Trophoblast cell (in vitro differentiated cells and primary cell): Measurements from ENCODE around the gene EPB41.

Experiments
- DNase-seq, 2 donors: peaks; one replicate each; pipeline ENCODE4 v3.0.0-alpha.2; 2016
- H2AFZ ChIP-seq: 2 replicates; pipeline ENCODE4 v1.6.1; 2013; ENCODE audit warnings: low read length, moderate library complexity, mild to moderate bottlenecking; ENCODE audit not compliant: insufficient read depth, poor library complexity
- H2AK5ac ChIP-seq: 2 replicates; pipeline ENCODE4 v1.6.1; 2013; ENCODE audit warnings: mild to moderate bottlenecking, low read length
- H2BK120ac ChIP-seq: 2 replicates; pipeline ENCODE4 v1.6.1; 2013; ENCODE audit warnings: low read length, mild to moderate bottlenecking, moderate library complexity; ENCODE audit not compliant: insufficient read depth, poor library complexity
- H2BK12ac ChIP-seq: 2 replicates; pipeline ENCODE4 v1.6.1; 2013; ENCODE audit warnings: mild to moderate bottlenecking, low read length, moderate library complexity
- H2BK5ac ChIP-seq: 2 replicates; pipeline ENCODE4 v1.6.1; 2013; ENCODE audit warnings: low read length, low read depth, moderate library complexity, mild to moderate bottlenecking; ENCODE audit not compliant: poor library complexity
- H3K14ac ChIP-seq: 2 replicates; pipeline ENCODE4 v1.6.1; 2013; ENCODE audit warnings: mild to moderate bottlenecking, low read length
- H3K18ac ChIP-seq: 2 replicates; pipeline ENCODE4 v1.6.1; 2013; ENCODE audit warnings: mild to moderate bottlenecking, low read length
- H3K23ac ChIP-seq: 2 replicates; pipeline ENCODE4 v1.6.1; 2013; ENCODE audit warnings: low read length
- H3K27ac ChIP-seq: 2 replicates; pipeline ENCODE4 v1.5.1; 2013; ENCODE audit warnings: low read depth, mild to moderate bottlenecking, inconsistent platforms, low read length, moderate library complexity
- H3K27me3 ChIP-seq: 2 replicates; pipeline ENCODE4 v1.6.1; 2013; ENCODE audit warnings: inconsistent platforms, mild to moderate bottlenecking, low read length, moderate library complexity; ENCODE audit not compliant: insufficient read depth
- H3K36me3 ChIP-seq, 2 experiments: 1 replicate in 1 of 2; 2 replicates in 1 of 2; pipeline ENCODE4 v1.6.1; 2013; ENCODE audit warnings: low read length in 2 of 2, mild to moderate bottlenecking in 2 of 2, moderate library complexity in 1 of 2; ENCODE audit not compliant: insufficient read depth in 2 of 2, control insufficient read depth in 1 of 2
- H3K4ac ChIP-seq: 2 replicates; pipeline ENCODE4 v1.6.1; 2013; ENCODE audit warnings: low read depth, mild to moderate bottlenecking, low read length, moderate library complexity
- H3K4me1 ChIP-seq, 2 experiments: 1 replicate in 1 of 2; 2 replicates in 1 of 2; pipeline ENCODE4 v1.6.1; 2013; ENCODE audit warnings: low read length in 2 of 2, mild to moderate bottlenecking in 2 of 2, moderate library complexity in 1 of 2; ENCODE audit not compliant: insufficient read depth in 2 of 2, control insufficient read depth in 1 of 2
- H3K4me2 ChIP-seq: 2 replicates; pipeline ENCODE4 v1.6.1; 2013; ENCODE audit warnings: inconsistent platforms, mild to moderate bottlenecking, low read length, moderate library complexity
- H3K4me3 ChIP-seq: 2 replicates; pipeline ENCODE4 v1.5.1; 2013; ENCODE audit warnings: mild to moderate bottlenecking, low read depth, low read length, inconsistent platforms
- H3K79me1 ChIP-seq: one replicate; pipeline ENCODE4 v1.6.1; 2013; ENCODE audit warnings: low read length
- H3K79me2 ChIP-seq: 2 replicates; pipeline ENCODE4 v1.6.1; 2013; ENCODE audit warnings: low read length, mild to moderate bottlenecking; ENCODE audit not compliant: control insufficient read depth, insufficient read depth, poor library complexity
- H3K9ac ChIP-seq: 2 replicates; pipeline ENCODE4 v1.6.1; 2013; ENCODE audit warnings: mild to moderate bottlenecking, low read length
- H3K9me3 ChIP-seq: 2 replicates; pipeline ENCODE4 v1.6.1; 2013; ENCODE audit warnings: low read depth, mild to moderate bottlenecking, control low read depth, inconsistent platforms, low read length; ENCODE audit not compliant: insufficient read depth
- H4K12ac ChIP-seq: 2 replicates; pipeline ENCODE4 v1.6.1; 2013; ENCODE audit warnings: low read depth, mild to moderate bottlenecking, low read length, moderate library complexity
- H4K8ac ChIP-seq: 2 replicates; pipeline ENCODE4 v1.6.1; 2013; ENCODE audit warnings: low read depth, mild to moderate bottlenecking, low read length, moderate library complexity
- H4K91ac ChIP-seq: one replicate; pipeline ENCODE4 v1.6.1; 2013; ENCODE audit warnings: low read depth, mild to moderate bottlenecking, low read length, moderate library complexity
- WGBS: extraction: QIAGEN DNeasy Blood & Tissue Kit; methylation state at CpG from one replicate; pipeline ENCODE4 v1.1.7; 2013; ENCODE audit warnings: missing lambda C conversion rate; ENCODE audit not compliant: insufficient read length, insufficient coverage; ENCODE audit errors: extremely low coverage; 5-methylcytosine and 5-hydroxymethylcytosine counted together

Gene EPB41

DNA sequence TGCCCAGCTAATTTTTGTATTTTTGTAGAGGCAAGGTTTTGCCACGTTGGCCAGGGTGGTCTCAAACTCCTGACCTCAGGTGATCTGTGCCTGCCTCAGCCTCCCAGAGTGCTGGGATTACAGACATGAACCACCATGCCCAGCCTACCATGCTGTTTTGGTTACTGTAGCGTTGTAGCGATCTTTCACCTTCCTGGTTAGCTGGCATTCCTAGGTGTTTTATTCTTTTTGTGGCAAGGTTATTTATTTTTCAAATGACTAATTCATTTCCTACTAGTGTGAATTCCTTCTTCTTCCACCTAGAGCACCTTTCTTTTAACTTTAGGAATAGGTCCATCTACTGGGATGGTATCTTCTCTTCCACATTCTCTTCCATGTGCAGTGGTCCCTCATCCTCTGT is 180.1 kb downstream of the EPB41 start:
- Histone ChIP-seq H3K23ac (no peak overlapping the region), H3K4me2 (no peak overlapping the region), H3K27me3 (no peaks in the 10 kb centered on the region), H2BK120ac (no peak overlapping the region), H2AK5ac (no peak overlapping the region), H3K9me3 (no peaks in the 10 kb centered on the region), H3K4me1 (no peaks in the 10 kb centered on the region), H2AFZ (no peak overlapping the region), H3K14ac (no peak overlapping the region), H4K12ac (no peak overlapping the region), H3K36me3 (no peaks in the 10 kb centered on the region), H2BK5ac (no peak overlapping the region), H3K18ac (no peak overlapping the region), H3K79me2 (no peaks in the 10 kb centered on the region), H3K27ac (no peak overlapping the region), H4K8ac (no peak overlapping the region), H3K9ac (no peak overlapping the region), H3K4me3 (no peak overlapping the region), H3K4ac (no peak overlapping the region), H2BK12ac (no peak overlapping the region), H3K79me1 (no peaks in the 10 kb centered on the region), H4K91ac (no peak overlapping the region)
- no CpG with 5 or more reads among the region's 3 CpGs for WGBS
- DNase-seq, result no peak

DNA sequence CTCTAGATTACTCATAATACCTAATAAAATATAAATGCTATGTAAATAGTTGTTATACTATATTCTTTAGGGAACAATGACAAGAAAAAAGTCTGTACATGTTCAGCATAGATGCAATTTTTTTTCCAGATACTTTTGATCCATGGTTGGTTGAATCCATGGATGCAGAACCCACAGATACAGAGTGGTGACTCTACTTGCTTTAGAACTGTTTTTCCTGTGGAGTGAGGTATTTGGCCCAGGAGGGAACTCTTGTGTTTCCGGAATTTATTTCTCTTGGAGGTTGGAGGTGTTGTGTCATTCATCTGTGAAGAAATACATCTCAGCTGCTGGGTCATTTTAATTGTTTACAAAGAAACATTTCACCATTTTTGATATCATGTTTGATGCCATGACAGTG is 180.6 kb downstream of the EPB41 start:
- H3K36me3 ChIP-seq, result no peaks in the 10 kb centered on the region
- H3K4ac ChIP-seq, result no peak overlapping the region
- H3K27ac ChIP-seq, result no peak overlapping the region
- H4K12ac ChIP-seq, result no peak overlapping the region
- no peak overlapping the region for H2AK5ac ChIP-seq
- no peak overlapping the region for H2AFZ ChIP-seq
- no peak overlapping the region for H3K23ac ChIP-seq
- no peak overlapping the region for H3K14ac ChIP-seq
- H3K18ac ChIP-seq, result no peak overlapping the region
- no peak overlapping the region for H2BK120ac ChIP-seq
- H4K8ac ChIP-seq, result no peak overlapping the region
- no peak overlapping the region for H2BK12ac ChIP-seq
- H3K9me3 ChIP-seq, result no peaks in the 10 kb centered on the region
- H3K4me3 ChIP-seq, result no peak overlapping the region
- H3K79me2 ChIP-seq, result no peaks in the 10 kb centered on the region
- H4K91ac ChIP-seq, result no peak overlapping the region
- H3K79me1 ChIP-seq, result no peaks in the 10 kb centered on the region
- no CpG with 5 or more reads among the region's 1 CpG for WGBS
- H3K4me2 ChIP-seq, result no peak overlapping the region
- DNase-seq, result no peak
- no peaks in the 10 kb centered on the region for H3K27me3 ChIP-seq
- H3K4me1 ChIP-seq, result no peaks in the 10 kb centered on the region
- no peak overlapping the region for H3K9ac ChIP-seq
- H2BK5ac ChIP-seq, result no peak overlapping the region

DNA sequence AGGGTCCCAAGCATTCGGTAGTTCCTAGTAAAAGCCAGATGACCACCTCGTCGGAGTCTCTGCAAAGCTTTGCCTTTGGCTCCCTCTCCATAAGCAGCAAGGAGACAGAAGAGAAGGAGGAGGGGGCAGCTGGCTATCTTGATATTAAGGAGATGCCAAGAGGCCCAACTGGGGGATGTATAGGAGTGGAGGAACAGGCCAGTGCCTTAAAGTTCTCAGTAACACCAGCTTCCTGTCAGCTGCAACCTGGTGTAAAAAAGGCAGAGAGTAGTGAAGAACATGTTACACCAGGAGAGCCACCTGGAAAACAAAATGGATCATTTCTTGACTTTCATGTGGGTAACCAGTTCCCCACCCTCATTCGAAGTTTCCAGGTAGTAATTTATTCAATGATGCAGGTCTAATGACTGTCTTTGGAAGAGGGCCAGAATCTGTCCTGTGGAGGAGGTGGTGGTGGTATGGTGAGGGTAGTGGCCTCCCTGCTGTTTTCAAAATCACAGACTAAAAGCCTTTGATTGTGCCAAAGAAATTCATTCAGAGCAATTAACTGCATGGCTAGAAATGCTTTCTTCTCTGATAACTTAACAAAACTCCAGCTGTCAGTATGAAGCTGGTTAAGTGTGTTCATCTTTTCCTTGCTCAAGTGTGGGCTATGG is 182.0 kb downstream of the EPB41 start:
- no peak overlapping the region for H3K27ac ChIP-seq
- no peaks in the 10 kb centered on the region for H3K79me1 ChIP-seq
- no peak overlapping the region for H2BK5ac ChIP-seq
- H3K4me2 ChIP-seq, result no peak overlapping the region
- DNase-seq, result peak in 1 of 2 donors; percentile 10
- H3K36me3 ChIP-seq, result no peaks in the 10 kb centered on the region
- H4K8ac ChIP-seq, result no peak overlapping the region
- H3K23ac ChIP-seq, result no peak overlapping the region
- no peaks in the 10 kb centered on the region for H3K79me2 ChIP-seq
- no peaks in the 10 kb centered on the region for H3K27me3 ChIP-seq
- no peak overlapping the region for H2AFZ ChIP-seq
- H2AK5ac ChIP-seq, result no peak overlapping the region
- no peak overlapping the region for H4K91ac ChIP-seq
- no peak overlapping the region for H2BK12ac ChIP-seq
- no peak overlapping the region for H2BK120ac ChIP-seq
- no peaks in the 10 kb centered on the region for H3K9me3 ChIP-seq
- no peak overlapping the region for H3K14ac ChIP-seq
- H3K4me1 ChIP-seq, result no peaks in the 10 kb centered on the region
- H3K18ac ChIP-seq, result no peak overlapping the region
- no peak overlapping the region for H3K4ac ChIP-seq
- H3K9ac ChIP-seq, result no peak overlapping the region
- no peak overlapping the region for H3K4me3 ChIP-seq
- H4K12ac ChIP-seq, result no peak overlapping the region
- WGBS, result no CpG with 5 or more reads among the region's 4 CpGs

DNA sequence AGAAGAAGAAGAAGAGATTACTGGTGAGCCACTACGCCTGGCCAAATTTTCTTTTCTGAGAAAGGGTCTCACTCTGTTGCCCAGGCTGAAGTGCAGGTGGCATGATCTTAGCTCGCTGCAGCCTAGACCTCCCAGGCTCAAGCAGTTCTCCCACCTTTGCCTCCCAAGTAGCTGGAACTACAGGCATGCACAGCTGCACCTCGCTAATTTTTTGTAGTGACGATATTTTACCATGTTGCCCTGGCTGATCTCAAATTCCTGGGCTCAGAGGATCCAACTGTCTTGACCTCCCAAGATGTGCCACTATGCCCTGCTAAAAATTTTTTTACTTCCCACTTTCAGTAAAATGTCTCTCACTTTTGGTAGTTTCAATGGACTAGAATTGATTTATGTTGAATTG is 184.9 kb downstream of the EPB41 start:
- Histone ChIP-seq H4K91ac (no peak overlapping the region), H2BK12ac (no peak overlapping the region), H3K27ac (no peak overlapping the region), H3K79me2 (no peaks in the 10 kb centered on the region), H3K79me1 (no peaks in the 10 kb centered on the region), H3K4me1 (no peaks in the 10 kb centered on the region), H3K9me3 (no peaks in the 10 kb centered on the region), H2AFZ (no peak overlapping the region), H3K27me3 (no peaks in the 10 kb centered on the region), H2BK120ac (no peak overlapping the region), H3K36me3 (peaks cover 0 to 1% of the 10 kb centered on the region in 2 experiments), H3K14ac (no peak overlapping the region), H3K4me2 (no peak overlapping the region), H2BK5ac (no peak overlapping the region), H3K4me3 (no peak overlapping the region), H4K12ac (peak overlapping the region; percentile 43), H3K9ac (no peak overlapping the region), H3K4ac (no peak overlapping the region), H3K18ac (no peak overlapping the region), H2AK5ac (no peak overlapping the region), H3K23ac (no peak overlapping the region), H4K8ac (no peak overlapping the region)
- no CpG with 5 or more reads among the region's 4 CpGs for WGBS
- DNase-seq, result no peak
